Lower leg skin (tissue), 4 donors: ENCODE results near the gene POLR3B. TPM values are rescaled to one million over a fixed set of nuclear protein-coding genes. Genes with fewer than 3 reads are reported as not detected.
"Not testable (repeated sequence)": the region's sequence is repeated elsewhere in the genome, so short reads cannot be mapped to it uniquely, and the experiment has no call there.

Source experiments
- DNase-seq, 2 donors: peaks; one replicate each; pipeline ENCODE4 v3.0.0-alpha.2; 2019; ENCODE audit warnings: low spot score in 2 of 2
- H3K4me3 ChIP-seq: fragments of 200-600 bp; sonication (generic); 2 replicates; pipeline ENCODE4 v1.5.1; 2017; ENCODE audit warnings: mild to moderate bottlenecking, low read depth; ENCODE audit not compliant: poor library complexity, severe bottlenecking
- POLR2A ChIP-seq, 2 donors: fragments of 450-650 bp; IDR thresholded peaks; one replicate each; pipeline ENCODE4 v1.6.1; 2016 to 2017; ENCODE audit warnings: antibody characterized with exemption in 2 of 2, mild to moderate bottlenecking in 1 of 2, moderate library complexity in 1 of 2
- WGBS, 2 donors: methylation state at CpG; one replicate each; pipeline ENCODE4 v1.1.5; 2018; 5-methylcytosine and 5-hydroxymethylcytosine counted together
- intact Hi-C: fragments of 100-400 bp; cut with DNase I; formaldehyde crosslinking; loops from one replicate; pipeline ENCODE4 v1.15.0; 2023; ENCODE audit warnings: low total_unique reads
- total RNA-seq, 4 donors: library from RNA; depleted of rRNA; stranded (reverse); fragments of >200 nt; gene quantifications; one replicate each; pipeline ENCODE4 v1.1.0, GENCODE V29; 2016
- TF ChIP-seq, protein P1 (sequence below), 3 donors: fragments of 450-650 bp; IDR thresholded peaks; one replicate each; pipeline ENCODE4 v1.5.1; 2016; ENCODE audit warnings: antibody characterized with exemption in 3 of 3, mild to moderate bottlenecking in 3 of 3, moderate library complexity in 2 of 3

The POLR3B gene
- total RNA-seq, 4 donors from 2014 or later: 9.4 to 12.9 (median 12.1) TPM

DNA sequence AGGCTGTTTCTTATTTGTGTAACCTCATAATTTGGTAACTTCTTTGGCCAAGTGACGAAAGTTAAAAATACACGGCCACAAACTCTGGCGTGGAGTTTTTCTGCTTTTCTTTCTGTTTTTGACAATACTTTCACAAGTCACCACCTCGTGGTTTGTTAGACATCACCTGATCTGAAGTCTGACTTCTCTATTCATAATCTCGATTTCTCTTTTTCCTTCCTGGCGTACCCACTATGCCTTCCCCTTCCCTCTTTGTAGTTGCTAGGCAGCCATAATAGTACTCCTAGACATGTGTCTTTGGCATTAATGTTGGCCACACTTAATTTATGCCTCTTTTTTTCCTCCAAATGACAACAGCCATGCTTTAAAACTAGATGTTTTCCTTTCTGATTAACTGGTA, 97.6 kb downstream of the POLR3B start:
- intact Hi-C loops: no loop called here
- 82 to 85% methylated on average over 6 of the region's 6 CpGs for WGBS, 2 donors
- TF ChIP-seq POLR2A (IDR thresholded peaks at IDR 0.05): no peak
- TF ChIP-seq, protein P1, sequence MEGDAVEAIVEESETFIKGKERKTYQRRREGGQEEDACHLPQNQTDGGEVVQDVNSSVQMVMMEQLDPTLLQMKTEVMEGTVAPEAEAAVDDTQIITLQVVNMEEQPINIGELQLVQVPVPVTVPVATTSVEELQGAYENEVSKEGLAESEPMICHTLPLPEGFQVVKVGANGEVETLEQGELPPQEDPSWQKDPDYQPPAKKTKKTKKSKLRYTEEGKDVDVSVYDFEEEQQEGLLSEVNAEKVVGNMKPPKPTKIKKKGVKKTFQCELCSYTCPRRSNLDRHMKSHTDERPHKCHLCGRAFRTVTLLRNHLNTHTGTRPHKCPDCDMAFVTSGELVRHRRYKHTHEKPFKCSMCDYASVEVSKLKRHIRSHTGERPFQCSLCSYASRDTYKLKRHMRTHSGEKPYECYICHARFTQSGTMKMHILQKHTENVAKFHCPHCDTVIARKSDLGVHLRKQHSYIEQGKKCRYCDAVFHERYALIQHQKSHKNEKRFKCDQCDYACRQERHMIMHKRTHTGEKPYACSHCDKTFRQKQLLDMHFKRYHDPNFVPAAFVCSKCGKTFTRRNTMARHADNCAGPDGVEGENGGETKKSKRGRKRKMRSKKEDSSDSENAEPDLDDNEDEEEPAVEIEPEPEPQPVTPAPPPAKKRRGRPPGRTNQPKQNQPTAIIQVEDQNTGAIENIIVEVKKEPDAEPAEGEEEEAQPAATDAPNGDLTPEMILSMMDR (IDR thresholded peaks at IDR 0.05): no peak
- DNase-seq: no peak
- no peak overlapping the region for H3K4me3 ChIP-seq

DNA sequence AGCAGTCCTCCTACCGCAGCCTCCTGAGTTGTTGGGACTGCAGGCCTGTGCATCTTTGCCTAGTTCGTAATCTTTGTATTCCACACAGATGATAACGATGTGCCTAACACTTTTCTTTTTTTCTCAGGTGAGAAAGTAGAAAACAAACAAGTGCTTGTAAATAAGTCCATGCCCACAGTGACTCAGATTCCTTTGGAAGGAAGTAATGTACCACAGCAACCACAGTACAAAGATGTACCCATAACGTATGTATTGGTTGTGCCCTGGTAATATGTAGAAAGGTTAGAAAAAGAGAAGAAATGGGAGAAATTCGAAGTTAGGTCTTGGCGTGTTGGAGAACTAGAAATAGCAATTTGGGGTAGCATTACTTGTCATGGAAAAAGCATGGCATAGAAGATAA, 101.6 kb downstream of the POLR3B start:
- intact Hi-C loops: no loop called here
- 94 to 96% methylated on average over 6 of the region's 6 CpGs for WGBS, 2 donors
- DNase-seq: no peak
- TF ChIP-seq POLR2A (IDR thresholded peaks at IDR 0.05): no peak
- TF ChIP-seq, protein P1 (IDR thresholded peaks at IDR 0.05): no peak
- H3K4me3 ChIP-seq: no peak overlapping the region

DNA sequence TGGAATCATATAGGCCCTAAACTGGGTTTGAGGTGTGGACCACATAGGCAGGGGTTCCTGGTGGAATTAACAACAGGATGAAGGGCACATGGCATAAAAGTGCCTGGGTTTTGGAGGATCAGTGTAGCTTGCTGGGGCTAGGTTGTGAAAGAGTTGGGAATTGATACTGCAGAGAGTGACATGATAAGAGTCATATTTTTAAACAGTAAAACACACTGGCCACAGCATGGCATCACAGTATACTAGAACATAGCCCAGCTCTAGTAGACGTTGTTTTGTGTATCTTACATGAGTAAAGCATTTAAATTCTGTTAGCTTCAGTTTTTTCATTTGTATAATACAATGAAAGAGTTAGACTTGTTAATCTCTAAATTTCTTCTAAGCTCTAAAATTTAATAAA, 102.0 kb downstream of the POLR3B start:
- TF ChIP-seq, protein P1 (IDR thresholded peaks at IDR 0.05): no peak
- TF ChIP-seq POLR2A (IDR thresholded peaks at IDR 0.05): no peak
- DNase-seq: no peak
- WGBS, 2 donors: 93 to 94% methylated on average over 1 of the region's 1 CpG
- H3K4me3 ChIP-seq: no peak overlapping the region
- intact Hi-C loops: no loop called here

DNA sequence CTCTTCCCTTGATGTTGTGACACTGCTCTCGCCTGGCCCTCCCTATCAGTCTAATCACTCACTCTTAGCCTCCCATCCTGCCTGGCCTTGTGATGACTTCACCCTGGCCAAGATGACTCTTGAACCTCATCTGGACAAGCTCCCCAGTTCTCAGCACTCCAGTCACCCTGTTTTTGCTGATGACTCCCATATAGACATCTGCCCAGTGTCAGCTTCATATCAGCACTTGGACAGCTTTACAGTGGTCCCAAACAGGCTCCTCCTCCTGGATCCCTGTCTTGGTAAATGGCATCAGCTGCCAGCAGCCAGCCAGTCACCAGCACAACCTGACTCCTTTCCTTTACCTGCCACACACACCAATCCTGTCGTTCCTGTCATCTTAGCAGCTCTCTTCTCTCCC, 104.2 kb downstream of the POLR3B start:
- TF ChIP-seq, protein P1 (IDR thresholded peaks at IDR 0.05): no peak
- TF ChIP-seq POLR2A (IDR thresholded peaks at IDR 0.05): no peak
- WGBS, 2 donors: 90 to 95% methylated on average over 2 of the region's 2 CpGs
- no peak for DNase-seq
- intact Hi-C loops: no loop called here
- H3K4me3 ChIP-seq: no peak overlapping the region

DNA sequence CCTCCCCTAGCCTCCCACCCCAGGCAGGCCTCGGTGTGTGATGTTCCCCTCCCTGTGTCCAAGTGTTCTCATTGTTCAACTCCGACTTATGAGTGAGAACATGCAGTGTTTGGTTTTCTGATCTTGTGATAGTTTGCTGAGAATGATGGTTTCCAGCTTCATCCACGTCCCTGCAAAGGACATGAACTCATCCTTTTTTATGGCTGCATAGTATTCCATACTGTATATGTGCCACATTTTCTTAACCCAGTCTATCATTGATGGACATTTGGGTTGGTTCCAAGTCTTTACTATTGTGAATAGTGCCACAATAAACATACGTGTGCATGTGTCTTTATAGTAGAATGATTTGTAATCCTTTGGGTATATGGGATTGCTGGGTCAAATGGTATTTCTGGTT, 108.1 kb downstream of the POLR3B start:
- intact Hi-C loops, H3K4me3 ChIP-seq, DNase-seq: not testable (repeated sequence)
- 82 to 94% methylated on average over 4 of the region's 4 CpGs for WGBS, 2 donors

DNA sequence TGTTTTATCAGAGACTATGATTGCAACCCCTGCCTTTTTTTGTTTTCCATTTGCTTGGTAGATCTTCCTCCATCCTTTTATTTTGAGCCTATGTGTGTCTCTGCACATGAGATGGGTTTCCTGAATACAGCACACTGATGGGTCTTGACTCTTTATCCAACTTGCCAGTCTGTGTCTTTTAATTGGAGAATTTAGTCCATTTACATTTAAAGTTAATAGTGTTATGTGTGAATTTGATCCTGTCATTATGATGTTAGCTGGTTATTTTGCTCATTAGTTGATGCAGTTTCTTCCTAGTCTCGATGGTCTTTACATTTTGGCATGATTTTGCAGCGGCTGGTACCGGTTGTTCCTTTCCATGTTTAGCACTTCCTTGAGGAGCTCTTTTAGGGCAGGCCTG, 118.1 kb downstream of the POLR3B start:
- H3K4me3 ChIP-seq, intact Hi-C loops, DNase-seq: not testable (repeated sequence)
- WGBS, 2 donors: 90% methylated on average over 2 of the region's 3 CpGs; no CpG with 5 or more reads in 1 of the 2 donors

DNA sequence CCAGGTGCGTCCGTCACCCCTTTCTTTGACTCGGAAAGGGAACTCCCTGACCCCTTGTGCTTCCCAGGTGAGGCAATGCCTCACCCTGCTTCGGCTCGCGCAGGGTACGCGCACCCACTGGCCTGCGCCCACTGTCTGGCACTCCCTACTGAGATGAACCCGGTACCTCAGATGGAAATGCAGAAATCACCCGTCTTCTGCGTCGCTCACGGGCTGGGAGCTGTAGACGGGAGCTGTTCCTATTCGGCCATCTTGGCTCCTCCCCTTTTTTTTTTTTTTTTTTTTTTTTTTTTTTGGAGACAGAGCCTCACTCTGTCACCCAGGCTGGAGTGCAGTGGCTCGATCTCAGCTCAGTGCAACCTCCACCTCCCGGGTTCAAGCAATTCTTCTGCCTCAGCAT, 120.1 kb downstream of the POLR3B start:
- intact Hi-C loops, H3K4me3 ChIP-seq, DNase-seq: not testable (repeated sequence)
- WGBS, 2 donors: 93 to 99% methylated on average over 18 of the region's 18 CpGs
